Activated T-cell treated with anti-CD3 and anti-CD28 coated beads, Interleukin-2, amount 50 U/mL, for 4 hours (primary cell): Measurements from ENCODE around the gene FHIT. TPM values are rescaled to one million over a fixed set of nuclear protein-coding genes. Genes with fewer than 3 reads are reported as not detected.

ENCODE experiments used
- ATAC-seq, 2 donors: fragments of 200-7000 bp; cut with Tn5 transposase; one replicate each; pipeline ENCODE4 v1.10.0; 2021
- DNase-seq: peaks from one replicate; pipeline ENCODE4 v3.0.0-alpha.2; 2020
- H3K27me3 Mint-ChIP-seq: one replicate; pipeline ENCODE4 v1.8.0; 2021; ENCODE audit warnings: low read depth, mixed read lengths
- H3K36me3 Mint-ChIP-seq: one replicate; pipeline ENCODE4 v1.8.0; 2022; ENCODE audit warnings: mixed read lengths; ENCODE audit not compliant: insufficient read depth
- H3K4me1 Mint-ChIP-seq: one replicate; pipeline ENCODE4 v1.8.0; 2021; ENCODE audit warnings: low read depth, mixed read lengths
- H3K4me3 Mint-ChIP-seq: one replicate; pipeline ENCODE4 v1.8.0; 2021; ENCODE audit warnings: mild to moderate bottlenecking, moderate library complexity, mixed read lengths
- H3K9me3 Mint-ChIP-seq: one replicate; pipeline ENCODE4 v1.8.0; 2021; ENCODE audit warnings: mixed read lengths
- total RNA-seq, 3 donors: library from RNA; stranded (reverse); gene quantifications; one replicate each; pipeline ENCODE4 v1.2.1, GENCODE V29; 2021

The FHIT gene
- total RNA-seq, 3 donors from 2014 or later = 0.66 to 5.5 (median 2.4) TPM

- H3K9me3 Mint-ChIP-seq = peaks cover 8% of the 10 kb centered on the region
- DNase-seq (no peak), ATAC-seq (no peak)
- H3K4me3 Mint-ChIP-seq = no peak overlapping the region
- H3K36me3 Mint-ChIP-seq = no peaks in the 10 kb centered on the region
- H3K4me1 Mint-ChIP-seq = no peaks in the 10 kb centered on the region
- no peaks in the 10 kb centered on the region for H3K27me3 Mint-ChIP-seq
These were observed 478.7 kb downstream of the FHIT start for GRCh38 chr3:60772584-60772983.

GRCh38 chr3:60771766-60772165 lies 479.5 kb downstream of the FHIT start:
- H3K9me3 Mint-ChIP-seq = peaks cover 8% of the 10 kb centered on the region
- DNase-seq (no peak), ATAC-seq (no peak)
- H3K36me3 Mint-ChIP-seq = no peaks in the 10 kb centered on the region
- no peaks in the 10 kb centered on the region for H3K4me1 Mint-ChIP-seq
- no peaks in the 10 kb centered on the region for H3K27me3 Mint-ChIP-seq
- no peak overlapping the region for H3K4me3 Mint-ChIP-seq

- DNase-seq (no peak), ATAC-seq (no peak)
- Mint-ChIP-seq H3K4me1 (no peaks in the 10 kb centered on the region), H3K9me3 (peaks cover 1% of the 10 kb centered on the region), H3K27me3 (no peaks in the 10 kb centered on the region), H3K36me3 (no peaks in the 10 kb centered on the region), H3K4me3 (no peak overlapping the region)
These were observed 480.7 kb downstream of the FHIT start for GRCh38 chr3:60770532-60770931.

DNA sequence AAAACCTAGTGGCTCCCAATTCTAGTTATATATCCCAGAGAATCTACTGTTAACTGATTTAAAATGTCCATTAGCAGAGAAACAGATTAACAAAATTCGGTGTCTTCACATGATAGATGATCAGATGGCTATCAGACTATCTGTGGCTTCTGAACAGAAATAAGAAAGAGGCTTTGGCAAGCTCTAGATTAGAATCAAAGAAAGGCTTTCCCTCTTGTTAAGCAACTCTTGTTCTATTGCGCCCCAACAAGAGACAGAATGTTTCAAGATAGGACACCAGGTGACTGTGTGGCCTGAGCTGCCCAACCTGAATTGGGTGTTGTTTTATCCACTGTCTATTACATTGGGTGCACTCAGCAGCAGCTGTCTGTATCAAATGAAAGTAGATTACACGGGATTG lies 483.7 kb downstream of the FHIT start:
- Mint-ChIP-seq H3K27me3 (no peaks in the 10 kb centered on the region), H3K9me3 (no peaks in the 10 kb centered on the region), H3K4me3 (no peak overlapping the region), H3K36me3 (no peaks in the 10 kb centered on the region), H3K4me1 (no peaks in the 10 kb centered on the region)
- no peak for DNase-seq
- no peak for ATAC-seq

GRCh38 chr3:60765776-60766175 lies 485.5 kb downstream of the FHIT start:
- Mint-ChIP-seq H3K27me3 (no peaks in the 10 kb centered on the region), H3K4me3 (no peak overlapping the region), H3K36me3 (no peaks in the 10 kb centered on the region), H3K4me1 (no peaks in the 10 kb centered on the region), H3K9me3 (no peaks in the 10 kb centered on the region)
- DNase-seq (no peak), ATAC-seq (no peak)

- ATAC-seq = no peak
- no peak for DNase-seq
- Mint-ChIP-seq H3K27me3 (no peaks in the 10 kb centered on the region), H3K9me3 (no peaks in the 10 kb centered on the region), H3K4me1 (peaks cover 3% of the 10 kb centered on the region), H3K4me3 (no peak overlapping the region), H3K36me3 (no peaks in the 10 kb centered on the region)
These were observed 486.4 kb downstream of the FHIT start for GRCh38 chr3:60764870-60765269.

GRCh38 chr3:60760145-60760544 lies 491.1 kb downstream of the FHIT start:
- ATAC-seq = no peak
- H3K36me3 Mint-ChIP-seq = no peaks in the 10 kb centered on the region
- H3K27me3 Mint-ChIP-seq = no peaks in the 10 kb centered on the region
- peaks cover 7% of the 10 kb centered on the region for H3K4me1 Mint-ChIP-seq
- no peaks in the 10 kb centered on the region for H3K9me3 Mint-ChIP-seq
- H3K4me3 Mint-ChIP-seq = no peak overlapping the region
- no peak for DNase-seq

GRCh38 chr3:60759439-60759838 lies 491.8 kb downstream of the FHIT start:
- Mint-ChIP-seq H3K9me3 (no peaks in the 10 kb centered on the region), H3K36me3 (no peaks in the 10 kb centered on the region), H3K4me1 (peaks cover 7% of the 10 kb centered on the region), H3K27me3 (no peaks in the 10 kb centered on the region), H3K4me3 (no peak overlapping the region)
- DNase-seq = no peak
- no peak for ATAC-seq

- H3K4me3 Mint-ChIP-seq = no peak overlapping the region
- ATAC-seq (no peak), DNase-seq (no peak)
- H3K9me3 Mint-ChIP-seq = no peaks in the 10 kb centered on the region
- H3K36me3 Mint-ChIP-seq = no peaks in the 10 kb centered on the region
- H3K4me1 Mint-ChIP-seq = peaks cover 7% of the 10 kb centered on the region
- H3K27me3 Mint-ChIP-seq = no peaks in the 10 kb centered on the region
These were observed 492.4 kb downstream of the FHIT start for GRCh38 chr3:60758831-60759230.

DNA sequence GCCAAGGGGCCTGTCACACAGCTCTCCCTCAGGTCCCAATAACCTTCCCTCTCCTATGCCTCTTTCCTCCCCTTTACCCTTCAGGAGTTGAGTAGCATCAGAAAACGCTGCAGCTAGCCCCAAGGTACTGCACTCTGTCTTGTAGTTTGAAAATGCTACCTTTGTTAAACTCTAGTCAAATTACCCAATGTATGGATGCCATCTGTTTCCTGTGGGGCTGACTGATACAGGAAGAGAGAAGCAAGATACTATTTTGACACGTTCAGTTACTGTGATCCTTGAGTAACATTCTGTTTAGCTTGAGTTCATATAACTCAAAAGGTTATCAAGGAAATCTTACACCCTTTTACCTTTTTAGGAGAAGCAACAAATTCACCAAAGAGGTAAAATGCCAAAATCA lies 493.1 kb downstream of the FHIT start:
- DNase-seq (no peak), ATAC-seq (no peak)
- H3K27me3 Mint-ChIP-seq = no peaks in the 10 kb centered on the region
- H3K9me3 Mint-ChIP-seq = no peaks in the 10 kb centered on the region
- H3K4me1 Mint-ChIP-seq = peaks cover 7% of the 10 kb centered on the region
- no peak overlapping the region for H3K4me3 Mint-ChIP-seq
- H3K36me3 Mint-ChIP-seq = no peaks in the 10 kb centered on the region

DNA sequence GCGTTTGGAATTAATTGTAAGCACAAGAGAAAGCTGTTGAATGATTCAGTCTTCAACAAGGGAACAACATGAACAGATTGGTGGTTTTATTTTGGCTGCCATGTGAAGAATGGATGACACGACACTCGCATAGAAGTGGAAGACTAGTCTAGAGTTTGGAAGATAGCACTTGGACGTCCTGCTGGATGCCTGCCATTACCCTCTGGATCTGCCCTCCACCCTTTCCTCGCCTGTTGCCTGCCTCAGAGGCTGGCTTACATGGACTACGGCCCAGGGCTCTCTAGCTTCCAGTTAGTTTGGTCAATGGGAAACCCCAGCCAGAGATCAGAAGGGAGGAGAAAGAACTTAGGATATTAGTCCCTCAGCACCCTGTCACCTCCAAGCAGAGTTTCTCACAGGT lies 493.5 kb downstream of the FHIT start:
- peaks cover 7% of the 10 kb centered on the region for H3K4me1 Mint-ChIP-seq
- no peaks in the 10 kb centered on the region for H3K27me3 Mint-ChIP-seq
- H3K4me3 Mint-ChIP-seq = no peak overlapping the region
- H3K36me3 Mint-ChIP-seq = no peaks in the 10 kb centered on the region
- ATAC-seq (no peak), DNase-seq (no peak)
- H3K9me3 Mint-ChIP-seq = no peaks in the 10 kb centered on the region

DNA sequence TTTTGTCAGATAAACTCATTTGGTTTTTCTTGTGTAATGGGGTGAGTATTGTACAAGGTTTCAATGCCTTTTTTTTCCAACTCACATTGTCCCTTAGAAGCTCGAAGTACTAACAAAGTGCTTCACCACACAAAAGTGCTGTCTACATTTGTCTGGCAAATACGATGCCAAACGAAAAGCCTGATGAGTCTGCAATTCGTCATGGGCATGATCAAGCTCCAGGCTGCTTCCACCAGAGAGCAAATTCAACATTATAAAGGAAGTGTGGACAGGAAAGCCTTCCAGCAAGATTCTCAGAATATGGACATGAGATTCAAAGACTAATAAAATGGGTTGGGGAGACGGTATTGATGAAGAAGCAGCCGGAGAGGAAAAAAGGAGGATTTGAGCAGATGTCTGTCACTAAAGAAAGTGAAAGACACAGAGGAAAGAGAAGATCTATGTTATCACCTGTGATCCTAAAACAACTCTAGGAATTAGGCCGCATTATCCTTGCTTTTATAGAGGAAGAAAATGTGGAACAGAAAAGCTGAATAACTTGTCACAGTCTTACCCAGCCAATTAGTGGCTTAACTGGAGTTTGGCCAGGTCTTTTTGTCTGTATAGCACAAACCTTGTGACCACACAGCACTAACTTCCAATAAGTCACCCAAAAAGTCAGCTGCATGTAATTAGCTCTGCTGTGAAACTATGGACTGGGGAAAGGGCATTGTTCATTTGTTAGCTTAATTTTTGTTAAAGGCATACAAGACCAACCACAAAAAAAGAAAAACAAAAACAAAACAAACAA lies 494.8 kb downstream of the FHIT start:
- no peaks in the 10 kb centered on the region for H3K36me3 Mint-ChIP-seq
- no peaks in the 10 kb centered on the region for H3K27me3 Mint-ChIP-seq
- H3K4me1 Mint-ChIP-seq = peaks cover 7% of the 10 kb centered on the region
- no peaks in the 10 kb centered on the region for H3K9me3 Mint-ChIP-seq
- H3K4me3 Mint-ChIP-seq = no peak overlapping the region
- ATAC-seq (no peak), DNase-seq (no peak)

GRCh38 chr3:60755094-60755493 lies 496.2 kb downstream of the FHIT start:
- Mint-ChIP-seq H3K36me3 (no peaks in the 10 kb centered on the region), H3K4me3 (no peak overlapping the region), H3K4me1 (peaks cover 6% of the 10 kb centered on the region), H3K27me3 (no peaks in the 10 kb centered on the region), H3K9me3 (peaks cover 7% of the 10 kb centered on the region)
- ATAC-seq = no peak
- DNase-seq = no peak

DNA sequence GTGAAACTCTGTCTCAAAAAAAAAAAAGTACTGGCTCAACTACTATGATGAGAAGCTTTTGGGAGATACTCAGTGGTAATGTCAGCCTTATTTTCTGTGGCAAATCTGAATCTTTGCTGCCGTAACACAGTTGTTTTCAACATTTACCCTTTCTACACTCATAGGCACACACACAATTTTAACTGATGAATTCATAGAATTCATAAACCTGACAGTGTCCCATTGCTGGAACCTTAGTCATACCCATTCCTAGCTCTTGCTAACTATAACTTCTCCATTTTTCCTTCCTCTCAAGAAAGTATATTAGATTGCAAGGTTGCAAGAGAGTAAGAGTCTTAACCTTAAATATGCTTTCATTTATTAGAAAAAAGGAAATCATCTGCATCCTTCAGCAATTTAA lies 496.6 kb downstream of the FHIT start:
- no peaks in the 10 kb centered on the region for H3K27me3 Mint-ChIP-seq
- no peaks in the 10 kb centered on the region for H3K36me3 Mint-ChIP-seq
- ATAC-seq (no peak), DNase-seq (no peak)
- H3K9me3 Mint-ChIP-seq = peaks cover 12% of the 10 kb centered on the region
- H3K4me3 Mint-ChIP-seq = no peak overlapping the region
- peaks cover 3% of the 10 kb centered on the region for H3K4me1 Mint-ChIP-seq

DNA sequence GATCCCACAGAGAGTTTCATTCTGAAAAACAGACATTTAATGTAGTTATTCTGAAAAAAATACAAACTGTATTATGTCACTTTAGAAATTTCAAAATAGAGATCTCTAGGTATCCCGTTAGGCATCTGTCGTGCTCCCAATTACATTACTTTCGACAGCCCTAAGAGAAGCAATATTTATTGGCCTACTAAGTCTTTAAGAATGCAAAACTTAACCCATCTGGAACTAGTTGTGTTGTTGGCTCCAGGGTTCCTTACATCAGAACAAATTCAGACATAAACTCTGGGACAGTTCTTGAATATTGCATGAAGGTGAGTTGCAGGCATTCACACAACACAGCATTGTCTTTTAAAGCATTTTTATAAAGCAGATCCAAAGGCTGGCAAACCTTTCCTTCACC lies 498.4 kb downstream of the FHIT start:
- no peak overlapping the region for H3K4me3 Mint-ChIP-seq
- ATAC-seq (no peak), DNase-seq (no peak)
- H3K36me3 Mint-ChIP-seq = no peaks in the 10 kb centered on the region
- H3K9me3 Mint-ChIP-seq = peaks cover 15% of the 10 kb centered on the region
- H3K4me1 Mint-ChIP-seq = no peaks in the 10 kb centered on the region
- H3K27me3 Mint-ChIP-seq = no peaks in the 10 kb centered on the region
